ENCODE results near the gene TCP10L. TPM values are rescaled to one million over a fixed set of nuclear protein-coding genes. Genes with fewer than 3 reads are reported as not detected.

Gene TCP10L
- total RNA-seq, 1 donor from 2014 or later: not detected

GRCh38 chr21:32595431-32595830 is 10.1 kb upstream of the TCP10L start:
- H3K4me3 ChIP-seq: no peak overlapping the region
- no peaks in the 10 kb centered on the region for H3K27me3 ChIP-seq
- intact Hi-C loops (cut with DNase I): loop anchor here (10.0 kb wide), 1 partner anchor 721 kb away; the partner anchor contains the start of gene HUNK
- no peak overlapping the region for H3K27ac ChIP-seq
- no peak for DNase-seq (ENCODE audit: extremely low spot score in 2 of 2)
- H3K36me3 ChIP-seq: no peaks in the 10 kb centered on the region
- no peaks in the 10 kb centered on the region for H3K9me3 ChIP-seq
- H3K4me1 ChIP-seq: no peaks in the 10 kb centered on the region
- TF ChIP-seq POLR2A (IDR thresholded peaks at IDR 0.05) (no peak), POLR2AphosphoS5 (IDR thresholded peaks at IDR 0.05; ENCODE audit: insufficient read depth in 1 of 2, low read depth in 1 of 2) (no peak), CTCF (IDR thresholded peaks at IDR 0.05) (no peak)

DNA sequence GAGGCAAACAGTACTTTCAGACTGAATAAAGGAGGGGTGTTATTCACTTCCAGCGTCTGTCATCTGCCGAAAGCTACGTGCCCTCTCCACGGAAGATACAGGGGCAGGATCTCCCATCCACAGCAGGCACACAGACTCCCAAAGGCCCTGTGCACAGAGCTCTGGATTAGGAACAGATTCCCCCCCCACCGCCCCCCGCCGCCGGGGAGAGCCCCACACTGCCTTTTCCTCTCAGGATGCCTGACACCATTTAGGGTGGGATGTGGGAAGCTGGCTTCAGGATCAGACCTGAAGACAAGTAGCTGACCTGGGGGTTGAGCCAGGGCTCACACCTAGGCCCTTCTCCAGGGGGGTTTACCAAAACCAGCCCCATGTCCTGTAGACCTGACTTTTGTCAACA is 8.4 kb upstream of the TCP10L start:
- no peak for DNase-seq (ENCODE audit: extremely low spot score in 2 of 2)
- Histone ChIP-seq H3K9me3 (no peaks in the 10 kb centered on the region), H3K4me1 (no peaks in the 10 kb centered on the region), H3K27ac (no peak overlapping the region), H3K36me3 (no peaks in the 10 kb centered on the region), H3K4me3 (no peak overlapping the region), H3K27me3 (no peaks in the 10 kb centered on the region)
- intact Hi-C loops (cut with DNase I): loop anchor here (10.0 kb wide), 1 partner anchor 719 kb away; the partner anchor contains the start of gene HUNK
- no peak for TF ChIP-seq CTCF (IDR thresholded peaks at IDR 0.05)
- TF ChIP-seq POLR2AphosphoS5 (IDR thresholded peaks at IDR 0.05; ENCODE audit: insufficient read depth in 1 of 2, low read depth in 1 of 2): no peak
- no peak for TF ChIP-seq POLR2A (IDR thresholded peaks at IDR 0.05)

GRCh38 chr21:32592929-32593502 is 7.7 kb upstream of the TCP10L start:
- H3K9me3 ChIP-seq: no peaks in the 10 kb centered on the region
- intact Hi-C loops (cut with DNase I): loop anchor here (10.0 kb wide), 1 partner anchor 718 kb away; the partner anchor contains the start of gene HUNK
- no peak for DNase-seq (ENCODE audit: extremely low spot score in 2 of 2)

DNA sequence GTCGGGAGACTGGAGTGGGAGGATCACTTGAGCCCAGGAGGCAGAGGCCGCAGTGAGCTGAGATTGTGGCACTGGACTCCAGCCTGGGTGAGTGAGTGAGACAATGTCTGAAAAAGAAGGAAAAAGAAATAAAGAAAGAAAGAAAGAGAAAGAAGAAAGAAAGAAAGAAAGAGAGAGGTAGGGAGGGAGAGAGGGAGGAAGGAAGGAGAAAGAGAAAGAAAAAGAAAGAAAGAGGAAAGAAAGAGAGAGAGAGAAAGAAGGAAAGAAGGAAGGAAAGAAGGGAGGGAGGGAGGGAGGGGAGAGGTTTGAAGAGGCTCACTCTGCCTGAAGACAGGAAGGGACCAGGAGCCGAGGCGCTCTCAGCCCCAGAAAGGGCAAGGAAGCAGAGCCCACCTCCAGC is 4.8 kb upstream of the TCP10L start:
- TF ChIP-seq POLR2A (IDR thresholded peaks at IDR 0.05): no peak
- Histone ChIP-seq H3K4me3 (no peak overlapping the region), H3K27me3 (no peaks in the 10 kb centered on the region), H3K4me1 (no peaks in the 10 kb centered on the region), H3K9me3 (no peaks in the 10 kb centered on the region), H3K36me3 (no peaks in the 10 kb centered on the region), H3K27ac (no peak overlapping the region)
- intact Hi-C loops (cut with DNase I): loop anchor here (10.0 kb wide), 1 partner anchor 715 kb away; the partner anchor contains the start of gene HUNK
- no peak for DNase-seq (ENCODE audit: extremely low spot score in 2 of 2)

More at GRCh38 chr21:32592929-32593502, 7.7 kb upstream of the TCP10L start:
- Histone ChIP-seq H3K4me1 (no peaks in the 10 kb centered on the region), H3K27me3 (no peaks in the 10 kb centered on the region), H3K4me3 (no peak overlapping the region), H3K27ac (no peak overlapping the region), H3K36me3 (no peaks in the 10 kb centered on the region)
- no peak for TF ChIP-seq POLR2A (IDR thresholded peaks at IDR 0.05)
- TF ChIP-seq POLR2AphosphoS5 (IDR thresholded peaks at IDR 0.05; ENCODE audit: insufficient read depth in 1 of 2, low read depth in 1 of 2): no peak
- no peak for TF ChIP-seq CTCF (IDR thresholded peaks at IDR 0.05)

DNA sequence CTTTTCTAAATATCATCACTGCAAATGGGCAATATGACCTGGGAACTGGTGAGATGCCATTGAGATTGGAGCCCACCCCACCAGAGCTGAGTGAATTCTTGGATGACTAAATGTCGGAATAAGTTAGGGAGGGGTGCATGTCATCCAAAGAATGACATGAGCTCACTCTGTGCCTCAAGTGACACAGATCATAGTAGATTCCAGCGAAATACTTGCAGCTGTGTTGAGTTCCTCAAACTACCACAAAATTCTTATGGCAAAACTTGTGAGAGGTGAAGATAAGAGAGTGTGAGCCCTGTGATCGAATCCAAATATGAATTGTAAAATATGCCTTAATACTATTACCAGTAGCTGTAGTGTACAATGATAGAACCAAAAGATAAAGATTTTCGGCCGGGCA is 2.3 kb upstream of the TCP10L start:
- H3K4me3 ChIP-seq: no peak overlapping the region
- no peaks in the 10 kb centered on the region for H3K4me1 ChIP-seq
- H3K36me3 ChIP-seq: no peaks in the 10 kb centered on the region
- H3K9me3 ChIP-seq: no peaks in the 10 kb centered on the region
- no peak for DNase-seq (ENCODE audit: extremely low spot score in 2 of 2)
- H3K27ac ChIP-seq: no peak overlapping the region
- intact Hi-C loops (cut with DNase I): no loop called here
- no peaks in the 10 kb centered on the region for H3K27me3 ChIP-seq
- TF ChIP-seq POLR2AphosphoS5 (IDR thresholded peaks at IDR 0.05; ENCODE audit: insufficient read depth in 1 of 2, low read depth in 1 of 2) (no peak), CTCF (IDR thresholded peaks at IDR 0.05) (no peak), POLR2A (IDR thresholded peaks at IDR 0.05) (no peak)
